Stimulated activated CD8-positive, alpha-beta memory T cell treated with anti-CD3 and anti-CD28 coated beads, Interleukin-7, amount 100 ng/mL, for 1 hour (primary cell): ENCODE measurements around the gene ARID4B.
"Not testable (repeated sequence)": the region's sequence is repeated elsewhere in the genome, so short reads cannot be mapped to it uniquely, and the experiment has no call there.

ENCODE experiments used
- DNase-seq, 2 donors: peaks; one replicate each; pipeline ENCODE4 v3.0.0-alpha.2; 2020; ENCODE audit warnings: low read depth in 2 of 2

ARID4B gene

GRCh38 chr1:235298758-235299157 lies 29.2 kb downstream of the ARID4B start:
- no peak for DNase-seq

GRCh38 chr1:235297579-235297978 lies 30.4 kb downstream of the ARID4B start:
- DNase-seq: no peak

- DNase-seq: no peak
These were observed 31.2 kb downstream of the ARID4B start for GRCh38 chr1:235296729-235297128.

- no peak for DNase-seq
These were observed 32.1 kb downstream of the ARID4B start for GRCh38 chr1:235295902-235296350.

- DNase-seq: no peak
These were observed 34.5 kb downstream of the ARID4B start for GRCh38 chr1:235293322-235293942.

- no peak for DNase-seq
These were observed 35.2 kb downstream of the ARID4B start for GRCh38 chr1:235292790-235293189.

- no peak for DNase-seq
These were observed 36.3 kb downstream of the ARID4B start for GRCh38 chr1:235291599-235292091.

- DNase-seq: no peak
These were observed 37.1 kb downstream of the ARID4B start for GRCh38 chr1:235290740-235291502.

GRCh38 chr1:235289859-235290739 lies 37.9 kb downstream of the ARID4B start:
- no peak for DNase-seq

GRCh38 chr1:235287208-235287882 lies 40.6 kb downstream of the ARID4B start:
- DNase-seq: no peak

GRCh38 chr1:235286667-235287066 lies 41.3 kb downstream of the ARID4B start:
- no peak for DNase-seq

- no peak for DNase-seq
These were observed 43.7 kb downstream of the ARID4B start for GRCh38 chr1:235284231-235284769.

GRCh38 chr1:235283636-235284035 lies 44.3 kb downstream of the ARID4B start:
- DNase-seq: not testable (repeated sequence)

- no peak for DNase-seq
These were observed 47.5 kb downstream of the ARID4B start for GRCh38 chr1:235280467-235280866.

GRCh38 chr1:235279694-235280093 lies 48.3 kb downstream of the ARID4B start:
- DNase-seq: no peak

- DNase-seq: no peak
These were observed 49.1 kb downstream of the ARID4B start for GRCh38 chr1:235278915-235279292.

- no peak for DNase-seq
These were observed 49.6 kb downstream of the ARID4B start for GRCh38 chr1:235278233-235278914.

GRCh38 chr1:235277709-235278108 lies 50.3 kb downstream of the ARID4B start:
- DNase-seq: no peak

GRCh38 chr1:235275836-235276235 lies 52.1 kb downstream of the ARID4B start:
- DNase-seq: no peak

- no peak for DNase-seq
These were observed 52.8 kb downstream of the ARID4B start for GRCh38 chr1:235275223-235275622.

GRCh38 chr1:235272851-235273250 lies 55.1 kb downstream of the ARID4B start:
- DNase-seq: no peak
